Adrenal gland (tissue), 5 donors: Measurements from ENCODE around the gene ZNF397.
"Not testable (repeated sequence)": the region's sequence is repeated elsewhere in the genome, so short reads cannot be mapped to it uniquely, and the experiment has no call there.

Source experiments
- POLR2A ChIP-seq, 2 donors: fragments of 450-650 bp; IDR thresholded peaks; one replicate each; pipeline ENCODE4 v1.6.1; 2017; ENCODE audit warnings: antibody characterized with exemption in 2 of 2, mild to moderate bottlenecking in 2 of 2, moderate library complexity in 1 of 2
- TF ChIP-seq, protein P1 (sequence below), 6 experiments: fragments of 450-650 bp in 4 of 6; fragments of 200-600 bp in 2 of 6; sonication (generic) in 1 of 6; IDR thresholded peaks; 1 replicate in 5 of 6; 2 replicates in 1 of 6; pipeline versions ENCODE4 v1.5.1 to v1.8.0; 2016 to 2021; ENCODE audit warnings: antibody characterized with exemption in 6 of 6, mild to moderate bottlenecking in 2 of 6, moderate library complexity in 1 of 6
- donor health status: DM: no; HTN: no; CAD: no.

DNA sequence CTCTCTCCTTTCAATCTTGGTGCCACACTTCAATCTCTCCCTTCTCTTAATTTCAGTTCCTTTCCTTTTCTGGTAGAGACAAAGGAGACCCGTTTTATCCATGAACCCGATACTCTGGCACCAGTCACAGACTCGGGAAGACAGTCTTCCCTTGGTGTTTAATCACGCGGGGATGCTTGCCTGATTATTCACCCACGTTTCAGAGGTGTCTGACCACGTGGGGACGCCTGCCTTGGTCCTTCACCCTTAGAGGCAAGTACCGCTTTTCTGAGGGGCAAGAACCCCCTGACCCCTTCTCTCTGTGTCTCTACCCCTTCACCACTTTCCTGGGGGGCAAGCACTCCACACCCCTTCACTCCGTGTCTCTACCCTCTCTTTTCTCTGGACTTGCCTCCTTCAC is 24.2 kb upstream of the ZNF397 start:
- TF ChIP-seq POLR2A (IDR thresholded peaks at IDR 0.05) = not testable (repeated sequence)
- TF ChIP-seq, protein P1, sequence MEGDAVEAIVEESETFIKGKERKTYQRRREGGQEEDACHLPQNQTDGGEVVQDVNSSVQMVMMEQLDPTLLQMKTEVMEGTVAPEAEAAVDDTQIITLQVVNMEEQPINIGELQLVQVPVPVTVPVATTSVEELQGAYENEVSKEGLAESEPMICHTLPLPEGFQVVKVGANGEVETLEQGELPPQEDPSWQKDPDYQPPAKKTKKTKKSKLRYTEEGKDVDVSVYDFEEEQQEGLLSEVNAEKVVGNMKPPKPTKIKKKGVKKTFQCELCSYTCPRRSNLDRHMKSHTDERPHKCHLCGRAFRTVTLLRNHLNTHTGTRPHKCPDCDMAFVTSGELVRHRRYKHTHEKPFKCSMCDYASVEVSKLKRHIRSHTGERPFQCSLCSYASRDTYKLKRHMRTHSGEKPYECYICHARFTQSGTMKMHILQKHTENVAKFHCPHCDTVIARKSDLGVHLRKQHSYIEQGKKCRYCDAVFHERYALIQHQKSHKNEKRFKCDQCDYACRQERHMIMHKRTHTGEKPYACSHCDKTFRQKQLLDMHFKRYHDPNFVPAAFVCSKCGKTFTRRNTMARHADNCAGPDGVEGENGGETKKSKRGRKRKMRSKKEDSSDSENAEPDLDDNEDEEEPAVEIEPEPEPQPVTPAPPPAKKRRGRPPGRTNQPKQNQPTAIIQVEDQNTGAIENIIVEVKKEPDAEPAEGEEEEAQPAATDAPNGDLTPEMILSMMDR (IDR thresholded peaks at IDR 0.05) = not testable (repeated sequence)
